K562 (cell line): ENCODE data around the gene SLC14A1. TPM values are rescaled to one million over a fixed set of nuclear protein-coding genes. Genes with fewer than 3 reads are reported as not detected.
A peak's percentile ranks its signal among the peaks of the same experiment; 100 is the strongest.

Source experiments
- ATAC-seq: fragments of 200-7000 bp; cut with Tn5 transposase; 3 replicates; pipeline ENCODE4 v1.9.1; 2020; ENCODE audit warnings: moderate library complexity
- BruUV-seq: library from RNA; stranded (reverse); fragments of 400-500 nt; replicated peaks from 2 replicates; lab custom pipeline; 2021; lab: Mats Ljungman, UMichigan
- CTCF ChIA-PET: fragments of 300-600 bp; formaldehyde crosslinking; extraction: SDS; loops from one replicate; lab custom pipeline; 2021; ENCODE audit warnings: low intra/inter-chr PET ratio; lab: Yijun Ruan, JAX
- POLR2A ChIA-PET: fragments of 300-600, 350-650 bp; sonication (Branson Sonifier 250); formaldehyde crosslinking; extraction: SDS; loops from one replicate; lab custom pipeline; 2021; ENCODE audit warnings: antibody characterized with exemption, inconsistent platforms; lab: Yijun Ruan, JAX
- DNase-seq, 4 experiments: peaks; one replicate each; pipeline versions ENCODE4 v3.0.0 to v3.0.0-alpha.2; 2011 to 2018; ENCODE audit warnings: low spot score in 3 of 4, mixed read lengths in 3 of 4; ENCODE audit errors: extremely low read depth in 1 of 4
- FAIRE-seq: peaks from 2 replicates; lab custom pipeline; 2011; peaks lifted over from hg19 to GRCh38; lab: Jason Lieb, UNC
- H2AFZ ChIP-seq: 2 replicates; pipeline ENCODE4 v1.6.0; 2011; ENCODE audit warnings: low read depth, low read length, control low read depth, inconsistent platforms
- H3K27ac ChIP-seq: fragments of 200-600 bp; 3 replicates; pipeline ENCODE4 v1.8.0; 2011; ENCODE audit warnings: low read depth, mild to moderate bottlenecking, control low read depth, inconsistent platforms, low read length, moderate library complexity, mixed read lengths; ENCODE audit errors: extremely low read depth
- H3K27me3 ChIP-seq, 2 experiments: fragments of 300-600 bp in 1 of 2; 2 replicates in 1 of 2; 3 replicates in 1 of 2; pipeline versions ENCODE4 v1.6.0 to v1.8.0; 2011; ENCODE audit warnings: inconsistent platforms in 2 of 2, low read length in 2 of 2, mild to moderate bottlenecking in 1 of 2, mixed read lengths in 1 of 2, moderate library complexity in 1 of 2; ENCODE audit not compliant: control insufficient read depth in 2 of 2, insufficient read depth in 2 of 2
- H3K36me3 ChIP-seq: fragments of 300-600 bp; 3 replicates; pipeline ENCODE4 v1.8.0; 2011; ENCODE audit warnings: mild to moderate bottlenecking, low read length, inconsistent platforms; ENCODE audit not compliant: control insufficient read depth, insufficient read depth
- H3K4me1 ChIP-seq, 2 experiments: fragments of 200-600 bp in 1 of 2; replicated peaks in 1 of 2; 2 replicates in 1 of 2; 3 replicates in 1 of 2; pipeline versions ENCODE4 v1.5.1 to v1.8.0; 2011; ENCODE audit warnings: inconsistent platforms in 2 of 2, low read length in 2 of 2, mild to moderate bottlenecking in 1 of 2, mixed read lengths in 1 of 2, moderate library complexity in 1 of 2; ENCODE audit not compliant: control insufficient read depth in 2 of 2, insufficient read depth in 2 of 2
- H3K4me2 ChIP-seq: 2 replicates; pipeline ENCODE4 v1.6.1; 2011; ENCODE audit warnings: low read length, control low read depth, inconsistent platforms, mixed read lengths; ENCODE audit not compliant: insufficient read depth
- H3K4me3 ChIP-seq: fragments of 200-600 bp; sonication (generic), shearing (Covaris generic); 2 replicates; pipeline ENCODE4 v1.5.1; 2016; ENCODE audit warnings: control low read depth, inconsistent platforms
- H3K79me2 ChIP-seq: fragments of 200-600 bp; 3 replicates; pipeline ENCODE4 v1.8.0; 2011; ENCODE audit warnings: low read length, inconsistent platforms; ENCODE audit not compliant: control insufficient read depth, insufficient read depth
- H3K9ac ChIP-seq, 2 experiments: 2 replicates each; pipeline versions ENCODE4 v1.6.0 to v1.6.1; 2011; ENCODE audit warnings: low read depth in 2 of 2, low read length in 2 of 2, control low read depth in 1 of 2, inconsistent platforms in 1 of 2, mild to moderate bottlenecking in 1 of 2, mixed read lengths in 1 of 2; ENCODE audit not compliant: insufficient read depth in 1 of 2
- H3K9me1 ChIP-seq: one replicate; pipeline ENCODE4 v1.6.0; 2011; ENCODE audit warnings: inconsistent platforms, mild to moderate bottlenecking, low read length, moderate library complexity; ENCODE audit not compliant: control insufficient read depth, insufficient read depth
- H3K9me3 ChIP-seq: replicated peaks from 2 replicates; pipeline ENCODE4 v1.5.1; 2011; ENCODE audit warnings: low read depth, low read length, inconsistent platforms; ENCODE audit not compliant: control insufficient read depth, insufficient read depth
- H4K20me1 ChIP-seq: replicated peaks from 2 replicates; pipeline ENCODE4 v1.6.1; 2011; ENCODE audit warnings: low read length, inconsistent platforms, mixed read lengths; ENCODE audit not compliant: control insufficient read depth, insufficient read depth
- CEBPB ChIP-seq: fragments of 450-650 bp; IDR thresholded peaks from 2 replicates; pipeline ENCODE4 v1.6.1; 2016; ENCODE audit warnings: missing genetic modification characterization, missing compliant biosample characterization
- CEBPG ChIP-seq, 3 experiments: fragments of 200-800 bp in 1 of 3; sonication (Bioruptor generic) in 1 of 3; sonication (generic) in 1 of 3; formaldehyde crosslinking in 1 of 3; IDR thresholded peaks in 2 of 3; conservative IDR thresholded peaks in 1 of 3; 2 replicates each; pipeline versions ENCODE4 v1.6.1 to v1.8.0; 2016 to 2022; ENCODE audit warnings: missing compliant biosample characterization in 2 of 3, missing genetic modification characterization in 2 of 3, mild to moderate bottlenecking in 1 of 3, missing genetic modification reagents in 1 of 3
- ZC3H8 ChIP-seq: fragments of 450-650 bp; IDR thresholded peaks from 2 replicates; pipeline ENCODE4 v1.6.1; 2017
- WGBS: fragments of 100-300 bp; shearing (Covaris generic); methylation state at CpG from one replicate; pipeline ENCODE4 v1.1.6; 2016; ENCODE audit warnings: low coverage, mixed read lengths; ENCODE audit not compliant: insufficient coverage; ENCODE audit errors: missing lambda C conversion rate; 5-methylcytosine and 5-hydroxymethylcytosine counted together
- in situ Hi-C: fragments of 300-500 bp; cut with MboI; formaldehyde crosslinking; loops from 4 replicates; pipeline ENCODE4 v1.15.0; 2018; ENCODE audit warnings: inconsistent platforms, mixed read lengths
- intact Hi-C: fragments of 100-400 bp; cut with micrococcal nuclease; formaldehyde crosslinking; loops from 2 replicates; pipeline ENCODE4 v1.14.2; 2022
- polyA plus RNA-seq, 8 experiments: library from polyadenylated mRNA; depleted of rRNA in 4 of 8; stranded (reverse) in 5 of 8; unstranded in 3 of 8; fragments of >200 nt; fragmentation: Nextera tagmentation in 2 of 8; fragmentation: Illumina TruSeq in 1 of 8; extraction: Ambion mirVana in 2 of 8; extraction: Trizol in 1 of 8; gene quantifications; 2 replicates each; pipeline versions ENCODE4 v1.2.1 to v1.2.3, GENCODE V29; 2011 to 2014; ENCODE audit warnings: inconsistent platforms in 1 of 8, missing spikeins in 1 of 8
- total RNA-seq, 7 experiments: library from RNA; depleted of rRNA in 6 of 7; stranded (reverse); fragments of >200 nt in 6 of 7; fragmentation: Illumina TruSeq in 2 of 7; extraction: Trizol in 2 of 7; gene quantifications; 2 replicates each; pipeline versions ENCODE4 v1.2.1 to v1.2.3, GENCODE V29; 2011 to 2021; ENCODE audit warnings: low replicate concordance in 1 of 7
- TF ChIP-seq, protein P1 (sequence below), 2 experiments: fragments of 450-650 bp in 1 of 2; sonication (generic) in 1 of 2; formaldehyde crosslinking in 1 of 2; IDR thresholded peaks in 1 of 2; conservative IDR thresholded peaks in 1 of 2; 2 replicates each; pipeline versions ENCODE4 v1.6.1 to v1.8.1; 2016 to 2023; ENCODE audit warnings: mild to moderate bottlenecking in 2 of 2, moderate library complexity in 2 of 2, inconsistent platforms in 1 of 2, missing genetic modification reagents in 1 of 2

Gene SLC14A1
- total and polyA plus RNA-seq, 9 of the 15 experiments (the other 6 are each of a cell fraction or from before 2014, with no cell fraction given): 0.14 to 0.40 (median 0.20) TPM; not detected in 6

- no peak overlapping the region for H3K27ac ChIP-seq
- H3K4me1 ChIP-seq: no peaks in the 10 kb centered on the region
- no peak overlapping the region for H3K4me2 ChIP-seq
- no peaks in the 10 kb centered on the region for H3K36me3 ChIP-seq
- H4K20me1 ChIP-seq: no peaks in the 10 kb centered on the region
- ATAC-seq: no peak
- ChIA-PET POLR2A (no interaction called here), CTCF (no interaction called here)
- intact Hi-C loops: no loop called here
- no peak overlapping the region for H3K4me3 ChIP-seq
- BruUV-seq: no TSS peak
- DNase-seq: no peak
- H3K9ac ChIP-seq: no peak overlapping the region
- H3K27me3 ChIP-seq: peaks cover 0 to 17% of the 10 kb centered on the region in 2 experiments; a peak in 2 of 5 replicates
- no peaks in the 10 kb centered on the region for H3K9me1 ChIP-seq
- no peak for FAIRE-seq
- 0% methylated on average over 2 of the region's 5 CpGs for WGBS
- no peaks in the 10 kb centered on the region for H3K79me2 ChIP-seq
- in situ Hi-C loops: no loop called here
- no peaks in the 10 kb centered on the region for H3K9me3 ChIP-seq
- TF ChIP-seq CEBPG (CRISPR knock-in tag; IDR thresholded peaks at IDR 0.05) (no peak), CEBPG (tag; conservative IDR thresholded peaks at IDR 0.05 in 1 of 2, IDR thresholded peaks at IDR 0.05 in 1 of 2) (0 out of 4 replicates have a peak, but pooled peaks have one; percentile 11 to 20), CEBPB (tag) (0 out of 2 replicates have a peak, but pooled peaks have one; percentile 13), ZC3H8 (no peak)
- TF ChIP-seq, protein P1, sequence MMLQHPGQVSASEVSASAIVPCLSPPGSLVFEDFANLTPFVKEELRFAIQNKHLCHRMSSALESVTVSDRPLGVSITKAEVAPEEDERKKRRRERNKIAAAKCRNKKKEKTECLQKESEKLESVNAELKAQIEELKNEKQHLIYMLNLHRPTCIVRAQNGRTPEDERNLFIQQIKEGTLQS (IDR thresholded peaks at IDR 0.05): peak; percentile 48; the same call in 1 of the 2 replicates
- TF ChIP-seq, protein P1 (CRISPR knock-in tag; conservative IDR thresholded peaks at IDR 0.05): no peak
- TF ChIP-seq, all 486 proteins: peak for 3
- no peak overlapping the region for H2AFZ ChIP-seq
Measured at GRCh38 chr18:45734505-45734904, 10.5 kb downstream of the SLC14A1 start.
